Dedifferentiated amniotic fluid mesenchymal stem cell (primary cell): ENCODE data around the gene EIF4EBP3.
"Not testable (repeated sequence)": the region's sequence is repeated elsewhere in the genome, so short reads cannot be mapped to it uniquely, and the experiment has no call there.

Source experiments
- DNase-seq: peaks from one replicate; pipeline ENCODE4 v3.0.0-alpha.2; 2016; ENCODE audit errors: extremely low spot score

EIF4EBP3 gene

GRCh38 chr5:140579188-140579747 is 31.8 kb downstream of the EIF4EBP3 start:
- DNase-seq: not testable (repeated sequence)

GRCh38 chr5:140587495-140587894 is 40.0 kb downstream of the EIF4EBP3 start:
- DNase-seq: no peak

- peak; percentile 41 for DNase-seq
Measured at GRCh38 chr5:140588311-140589070, 41.0 kb downstream of the EIF4EBP3 start.

GRCh38 chr5:140590861-140591260 is 43.4 kb downstream of the EIF4EBP3 start:
- no peak for DNase-seq

- DNase-seq: peak; percentile 37
Measured at GRCh38 chr5:140591747-140592372, 44.4 kb downstream of the EIF4EBP3 start.

GRCh38 chr5:140593070-140593469 is 45.6 kb downstream of the EIF4EBP3 start:
- DNase-seq: not testable (repeated sequence)

- no peak for DNase-seq
Measured at GRCh38 chr5:140594169-140594568, 46.7 kb downstream of the EIF4EBP3 start.

GRCh38 chr5:140595538-140596300 is 48.3 kb downstream of the EIF4EBP3 start:
- no peak for DNase-seq

- DNase-seq: no peak
Measured at GRCh38 chr5:140596321-140596741, 48.9 kb downstream of the EIF4EBP3 start.

GRCh38 chr5:140598836-140599235 is 51.4 kb downstream of the EIF4EBP3 start:
- no peak for DNase-seq
